ENCODE data around the gene ALPK3. TPM values are rescaled to one million over a fixed set of nuclear protein-coding genes. Genes with fewer than 3 reads are reported as not detected.

The ALPK3 gene
- total and polyA plus RNA-seq, 9 of the 15 experiments (the other 6 are each of a cell fraction or from before 2014, with no cell fraction given), result 0.04 to 1.0 (median 0.07) TPM; not detected in 2

GRCh38 chr15:84914909-84915605 lies 97.9 kb downstream of the ALPK3 start (continued):
- TF ChIP-seq USF2 (CRISPR knock-in tag; IDR thresholded peaks at IDR 0.05), result no peak
- TF ChIP-seq HOXB6 (CRISPR knock-in tag; IDR thresholded peaks at IDR 0.05; ENCODE audit: borderline replicate concordance), result no peak
- no peak for TF ChIP-seq ZBED1 (IDR thresholded peaks at IDR 0.05)
- TF ChIP-seq NFIX (CRISPR knock-in tag; IDR thresholded peaks at IDR 0.05; ENCODE audit: low read depth), result no peak
- no peak for TF ChIP-seq FOXJ2 (tag; IDR thresholded peaks at IDR 0.05)
- no peak for TF ChIP-seq ZNF507 (tag; conservative IDR thresholded peaks at IDR 0.05)
- TF ChIP-seq BRCA1 (IDR thresholded peaks at IDR 0.05), result no peak
- no peak for TF ChIP-seq BRCA1 (CRISPR knock-in tag; IDR thresholded peaks at IDR 0.05)
- no peak for TF ChIP-seq IRF9 (tag; IDR thresholded peaks at IDR 0.05)
- no peak for TF ChIP-seq HNRNPL (IDR thresholded peaks at IDR 0.05; ENCODE audit: low read depth, low read length)
- TF ChIP-seq STAG1 (CRISPR knock-in tag; IDR thresholded peaks at IDR 0.05; ENCODE audit: borderline replicate concordance), result no peak
- TF ChIP-seq CSDE1 (IDR thresholded peaks at IDR 0.05), result no peak
- TF ChIP-seq ZNF77 (CRISPR knock-in tag; IDR thresholded peaks at IDR 0.05), result no peak
- no peak for TF ChIP-seq ZNF695 (CRISPR knock-in tag; IDR thresholded peaks at IDR 0.05)
- TF ChIP-seq POLR3A (IDR thresholded peaks at IDR 0.05; ENCODE audit: borderline replicate concordance, extremely low read depth, insufficient read depth, insufficient read length), result no peak
- no peak for TF ChIP-seq SLC30A9 (CRISPR knock-in tag; IDR thresholded peaks at IDR 0.05)
- no peak for TF ChIP-seq IRF1 (CRISPR knock-in tag; IDR thresholded peaks at IDR 0.05; ENCODE audit: borderline replicate concordance)
- TF ChIP-seq SNRNP70 (optimal IDR thresholded peaks at IDR 0.05; ENCODE audit: low read depth, low read length), result no peak
- no peak for TF ChIP-seq CHAMP1 (IDR thresholded peaks at IDR 0.05)
- TF ChIP-seq DPF2 (IDR thresholded peaks at IDR 0.05), result peak; percentile 63; the same call in 1 of the 2 replicates
- no peak for TF ChIP-seq U2AF1 (optimal IDR thresholded peaks at IDR 0.05; ENCODE audit: low read depth, low read length)
- TF ChIP-seq KDM4B (IDR thresholded peaks at IDR 0.05; ENCODE audit: borderline replicate concordance in 2 of 2, low read depth in 1 of 2), result no peak
- TF ChIP-seq MTA1 (IDR thresholded peaks at IDR 0.05; ENCODE audit: borderline replicate concordance), result no peak; the same call in 1 of the 2 replicates
- TF ChIP-seq ZKSCAN1 (IDR thresholded peaks at IDR 0.05; ENCODE audit: low read depth, low read length), result no peak
- TF ChIP-seq ZNF830 (CRISPR knock-in tag; IDR thresholded peaks at IDR 0.05), result no peak

All from K562 (cell line).